ENCODE measurements around the gene RTL1.

DNA sequence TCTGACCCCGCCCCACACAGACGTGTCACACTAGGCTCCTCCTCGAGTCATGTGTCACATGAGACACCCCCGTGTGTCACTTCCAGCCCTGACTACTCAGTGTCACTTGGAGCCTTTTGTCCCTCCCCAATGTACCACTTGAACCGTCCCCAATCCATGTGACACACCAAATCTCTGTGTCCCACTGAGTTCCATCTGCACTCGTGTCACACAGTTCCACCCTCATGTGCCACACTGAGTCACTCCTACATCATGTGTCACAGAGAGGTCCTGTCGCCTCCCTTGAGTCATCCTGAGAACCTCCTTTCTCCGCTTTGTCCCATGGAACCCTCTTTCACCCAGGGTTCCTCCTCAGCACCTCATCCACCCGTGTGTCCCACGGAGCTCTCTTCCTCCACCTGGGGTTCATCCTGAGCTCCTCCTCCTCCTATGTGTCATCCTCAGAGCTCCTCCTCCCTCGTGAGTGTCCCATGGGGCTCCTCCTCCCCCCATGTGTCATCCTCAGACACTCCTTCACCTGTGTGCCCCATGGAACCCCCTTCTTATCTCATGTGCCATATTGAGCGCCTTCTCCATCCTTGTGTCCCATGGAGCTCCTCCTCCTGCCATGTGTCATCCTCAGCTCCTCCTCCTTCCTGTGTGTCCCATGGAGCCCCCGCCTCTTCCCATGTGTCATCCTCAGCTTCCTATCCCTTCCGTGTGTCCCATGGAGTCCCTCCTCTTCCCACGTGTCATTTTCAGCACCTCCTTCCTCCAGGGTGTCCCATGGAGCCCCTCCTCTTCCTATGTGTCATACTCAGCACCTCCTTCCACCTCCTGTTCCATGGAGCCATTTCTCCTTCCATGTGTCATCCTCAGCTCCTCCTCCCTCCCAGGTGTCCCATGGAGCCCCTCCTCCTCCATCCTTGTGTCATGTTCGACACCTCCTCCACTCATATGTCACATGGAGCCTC, 32.0 kb downstream of the RTL1 start:
- TF ChIP-seq EZH2 (IDR thresholded peaks at IDR 0.05): no peak
- no peak for TF ChIP-seq CTCF (IDR thresholded peaks at IDR 0.05)
